ENCODE data around the gene CTSH.

CTSH gene

DNA sequence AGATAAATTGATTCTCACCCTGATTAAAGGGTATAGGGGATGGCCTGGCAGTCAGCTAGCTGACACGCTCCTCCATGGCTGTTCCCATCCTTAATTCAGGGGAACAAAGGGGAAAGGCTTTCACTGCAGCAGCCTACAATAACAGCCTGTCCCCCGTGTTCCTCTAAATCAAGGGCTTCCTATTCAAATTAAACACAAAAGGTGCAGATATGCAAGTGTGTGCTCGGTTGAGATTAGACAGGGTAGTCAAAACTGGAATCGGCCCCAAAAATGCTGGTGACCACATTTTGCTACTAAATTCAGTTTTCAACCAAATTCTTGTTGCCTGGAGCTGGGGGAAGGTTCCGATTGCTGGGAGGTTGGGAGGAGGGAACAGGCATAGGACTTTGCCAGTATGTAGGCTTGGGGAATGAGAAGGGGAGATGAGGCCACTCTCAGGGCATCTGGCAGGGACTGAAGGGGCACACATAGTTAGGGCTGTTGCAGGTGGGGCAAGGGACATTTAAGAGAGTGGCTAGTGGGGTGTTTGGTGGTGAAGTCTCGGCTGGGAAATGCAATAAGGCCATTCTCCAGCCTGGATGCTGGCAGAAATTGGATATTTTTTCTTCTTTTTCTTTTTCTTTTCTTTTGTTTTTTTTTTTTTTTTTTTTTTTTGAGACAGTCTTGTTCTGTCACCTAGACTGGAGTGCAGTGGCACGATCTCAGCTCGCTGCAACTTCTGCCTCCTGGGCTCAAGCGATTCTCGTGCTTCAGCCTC is 32.9 kb upstream of the CTSH start:
- DNase-seq (ENCODE audit: low spot score) = peak; percentile 61

DNA sequence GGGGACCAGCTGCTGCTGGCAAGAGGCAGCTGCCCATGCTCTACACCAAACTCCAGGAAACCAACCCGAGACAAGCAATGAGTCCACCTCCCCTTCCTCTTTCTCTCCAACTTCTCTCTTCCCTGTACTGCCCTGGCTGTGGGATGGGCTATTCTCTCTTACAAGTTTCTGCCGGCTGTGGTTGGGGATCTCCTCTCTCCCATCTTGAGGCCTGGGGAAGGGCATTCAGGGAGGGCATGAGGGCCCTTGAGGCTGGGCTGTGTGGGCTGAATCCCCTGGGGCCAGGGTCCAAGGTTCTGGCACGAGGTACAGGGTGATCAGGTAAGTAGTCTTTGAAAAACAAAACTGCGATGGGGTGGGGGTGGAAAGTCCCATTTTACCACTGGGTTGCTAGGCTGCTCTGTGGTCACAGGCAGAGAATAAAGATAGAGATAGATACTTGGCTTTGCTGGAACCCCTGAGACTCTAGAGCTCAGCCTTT is 32.3 kb upstream of the CTSH start:
- peak; percentile 63 for DNase-seq (ENCODE audit: low spot score)

DNA sequence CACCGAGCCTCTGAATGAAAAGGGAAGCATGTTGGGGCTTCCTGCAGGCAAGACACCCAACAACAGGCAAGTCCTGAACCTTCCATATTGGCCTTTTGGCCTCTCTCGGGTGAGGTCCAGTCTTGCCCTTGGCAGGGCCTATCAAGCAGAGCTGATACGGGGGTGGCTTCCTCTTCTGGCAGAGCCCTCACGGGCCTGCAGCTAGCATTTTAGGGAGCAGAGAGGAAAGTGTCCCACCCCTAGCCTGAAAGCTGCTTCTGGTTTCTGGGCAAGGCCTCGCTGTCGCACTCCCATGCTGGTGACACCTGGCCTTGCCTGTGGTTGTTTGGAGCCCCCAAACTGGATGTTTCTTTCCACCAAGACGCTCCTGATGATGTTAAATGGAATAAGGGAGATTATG is 31.8 kb upstream of the CTSH start:
- DNase-seq (ENCODE audit: low spot score) = peak; percentile 38

DNA sequence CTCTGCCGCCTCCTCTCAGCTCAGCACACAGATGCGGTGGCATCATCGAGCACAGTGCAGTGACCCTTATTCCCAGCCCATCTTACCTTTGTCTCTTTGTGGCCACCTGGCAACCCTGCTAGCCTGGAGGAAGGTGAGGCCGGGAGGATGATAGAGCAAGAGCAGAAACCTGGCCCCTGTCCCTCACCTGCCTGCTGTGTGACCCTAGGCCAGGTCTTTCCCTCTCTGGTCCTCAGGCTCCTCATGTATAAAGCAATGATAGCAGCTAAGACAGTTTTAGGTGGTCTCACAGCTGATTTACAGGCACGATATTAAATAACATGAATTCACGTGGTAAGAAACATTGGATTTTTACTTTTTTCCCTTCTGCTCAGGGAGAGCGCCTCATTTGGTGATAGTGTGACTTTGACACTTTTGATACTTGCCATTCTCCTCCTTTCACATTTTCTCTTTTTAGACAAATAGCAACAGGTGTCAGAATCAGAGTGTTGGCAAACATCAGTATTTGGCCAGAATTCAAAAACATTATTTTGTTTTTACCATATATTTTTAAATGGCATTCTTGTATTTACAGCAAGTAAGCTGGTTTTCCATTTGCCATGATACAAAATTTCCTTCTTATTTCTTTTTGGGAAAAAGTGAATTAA is 29.5 kb upstream of the CTSH start:
- no peak for DNase-seq (ENCODE audit: low spot score)

DNA sequence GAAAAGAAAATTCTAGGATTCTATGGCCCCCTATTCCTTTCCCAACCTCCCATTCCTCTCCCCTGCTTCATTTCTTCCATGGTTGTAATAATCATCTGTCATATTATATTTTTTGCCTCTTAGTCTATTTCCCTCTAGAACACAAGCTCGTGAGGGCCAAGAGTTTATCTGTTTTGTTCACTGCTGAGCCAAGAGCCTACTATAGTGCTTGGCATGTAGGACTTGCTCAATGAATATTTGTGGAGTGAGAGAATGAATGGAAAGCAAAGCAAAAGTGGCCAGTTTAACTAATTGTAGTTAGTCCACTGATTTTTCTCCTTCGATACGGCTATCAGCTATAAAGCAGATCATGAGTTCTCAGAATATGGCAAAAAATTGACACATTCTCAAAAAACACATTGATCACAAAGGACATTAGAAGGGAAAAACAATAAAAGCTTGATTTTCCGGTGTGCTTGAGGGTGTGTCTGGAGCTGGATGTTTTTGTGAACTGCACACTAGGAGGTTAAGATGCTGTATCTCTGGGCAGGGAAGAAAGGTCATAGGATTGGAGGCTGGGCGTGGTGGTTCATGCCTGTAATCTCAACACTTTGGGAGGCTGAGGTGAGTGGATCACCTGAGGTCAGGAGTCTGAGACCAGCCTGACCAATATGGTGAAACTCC is 25.0 kb upstream of the CTSH start:
- DNase-seq (ENCODE audit: low spot score) = no peak

DNA sequence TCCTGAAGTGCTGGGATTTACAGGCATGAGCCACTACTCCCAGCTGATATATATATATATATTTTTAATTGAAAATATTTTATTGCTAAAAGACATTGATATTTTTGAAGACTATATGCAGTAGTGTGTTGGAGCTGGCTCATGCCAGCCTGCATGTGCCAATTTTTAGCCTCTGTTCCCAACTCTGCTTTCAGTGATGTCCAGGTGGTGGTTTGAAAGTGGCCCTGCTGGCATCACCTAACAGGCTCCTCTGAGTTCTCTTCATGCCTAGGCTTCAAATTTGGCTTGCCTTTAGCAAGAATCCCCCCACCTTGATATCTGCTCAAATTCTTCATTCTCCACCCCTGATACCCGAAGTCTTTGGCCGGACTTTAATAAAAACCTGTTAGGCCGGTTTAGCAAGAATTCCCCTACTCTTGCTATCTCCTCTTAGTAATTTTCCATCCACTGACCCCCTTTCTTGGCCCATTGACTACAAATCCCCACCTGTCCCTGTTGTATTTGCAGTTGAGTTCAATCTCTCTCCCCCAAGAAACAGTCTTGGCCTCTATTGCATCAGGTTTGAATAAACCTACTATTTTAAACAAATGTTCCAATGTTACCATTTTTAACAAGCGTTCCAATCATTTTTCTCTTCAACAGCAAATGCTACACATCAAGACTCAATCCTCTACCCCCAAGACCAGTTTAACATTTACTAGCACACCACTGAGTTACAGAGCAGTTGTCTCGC is 23.9 kb upstream of the CTSH start:
- no peak for DNase-seq (ENCODE audit: low spot score)

DNA sequence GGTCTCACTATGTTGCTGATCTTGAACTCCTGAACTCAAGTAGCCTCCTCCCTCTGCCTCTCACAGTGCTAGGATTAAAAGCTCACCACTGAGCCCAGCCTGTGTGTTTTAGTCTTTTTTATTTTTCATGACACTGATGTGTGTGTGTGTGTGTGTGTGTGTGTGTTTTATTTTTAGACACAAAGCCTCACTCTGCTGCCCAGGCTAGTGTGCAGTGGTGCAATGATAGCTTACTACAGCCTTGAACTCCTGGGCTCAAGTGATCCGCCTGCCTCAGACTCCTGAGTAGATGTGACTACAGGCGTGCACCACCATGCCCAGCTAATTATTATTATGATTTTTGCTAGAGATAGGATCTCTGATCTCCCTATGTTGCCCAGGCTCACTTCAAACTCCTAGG is 23.3 kb upstream of the CTSH start:
- no peak for DNase-seq (ENCODE audit: low spot score)

DNA sequence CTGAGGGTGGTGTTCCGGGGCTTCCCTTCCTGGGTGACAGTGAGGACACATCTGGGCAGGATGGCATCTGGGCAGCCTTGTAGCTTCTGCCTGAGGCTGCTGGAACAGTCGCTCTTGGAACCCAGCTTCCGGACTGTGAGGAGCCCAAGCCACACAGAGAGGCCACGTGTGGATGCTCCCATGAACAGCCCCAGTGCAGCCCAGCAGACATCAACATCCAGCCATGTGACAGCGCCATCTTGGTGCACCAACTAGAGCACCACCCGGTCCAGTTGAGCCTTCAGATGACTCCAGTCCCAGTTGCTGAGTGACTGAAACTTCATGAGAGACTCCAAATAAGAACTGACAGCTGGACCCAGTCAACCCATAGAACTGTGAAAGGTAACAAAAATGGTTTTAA is 15.5 kb upstream of the CTSH start:
- no peak for DNase-seq (ENCODE audit: low spot score)

DNA sequence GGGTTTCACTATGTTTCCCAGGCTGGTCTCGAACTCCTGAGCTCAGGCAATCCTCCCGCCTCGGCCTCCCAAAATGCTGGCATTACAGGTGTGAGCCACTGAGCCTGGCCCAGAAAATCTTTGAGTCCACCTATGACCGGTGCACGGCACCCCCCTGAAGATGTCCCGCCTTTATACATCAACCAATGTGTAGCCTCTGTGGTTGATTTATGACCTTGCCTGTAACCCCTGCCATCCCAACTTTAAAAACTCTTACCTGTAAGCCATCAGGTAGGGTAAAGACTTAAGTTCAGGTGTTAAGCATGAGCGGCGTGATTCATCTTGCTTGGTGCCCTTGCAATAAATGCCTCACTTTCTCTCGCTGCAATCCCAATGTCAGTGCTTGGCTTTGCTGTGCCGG is 14.5 kb upstream of the CTSH start:
- DNase-seq (ENCODE audit: low spot score) = no peak

DNA sequence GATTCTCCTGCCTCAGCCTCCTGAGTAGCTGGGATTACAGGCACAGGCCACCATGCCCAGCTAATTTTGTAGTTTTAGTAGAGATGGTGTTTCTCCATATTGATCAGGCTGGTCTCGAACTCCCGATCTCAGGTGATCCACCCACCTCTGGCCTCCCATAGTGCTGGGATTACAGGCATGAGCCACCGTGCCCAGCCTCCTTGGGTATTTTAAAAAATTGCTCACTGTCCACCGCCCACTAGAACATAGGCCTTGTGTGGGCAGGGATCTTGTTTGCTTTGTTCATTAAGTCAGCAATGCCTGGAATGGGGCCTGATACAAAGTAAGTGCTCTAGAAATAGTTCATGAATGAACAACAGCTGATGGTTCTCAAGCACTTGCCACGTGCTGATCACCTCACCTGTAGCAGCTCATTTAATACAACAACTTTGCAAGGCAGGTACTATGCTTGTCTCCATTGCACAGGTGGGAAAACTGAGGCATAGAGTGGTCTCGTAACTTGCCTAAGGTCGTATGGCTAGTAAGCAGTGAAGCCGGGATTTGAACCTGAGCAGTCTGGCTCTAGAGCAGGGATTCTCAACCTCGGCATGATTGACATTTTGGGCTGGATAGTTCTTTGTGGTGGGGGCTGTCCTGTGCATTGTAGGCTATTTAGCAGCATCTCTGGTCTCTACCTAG is 12.7 kb upstream of the CTSH start:
- no peak for DNase-seq (ENCODE audit: low spot score)

DNA sequence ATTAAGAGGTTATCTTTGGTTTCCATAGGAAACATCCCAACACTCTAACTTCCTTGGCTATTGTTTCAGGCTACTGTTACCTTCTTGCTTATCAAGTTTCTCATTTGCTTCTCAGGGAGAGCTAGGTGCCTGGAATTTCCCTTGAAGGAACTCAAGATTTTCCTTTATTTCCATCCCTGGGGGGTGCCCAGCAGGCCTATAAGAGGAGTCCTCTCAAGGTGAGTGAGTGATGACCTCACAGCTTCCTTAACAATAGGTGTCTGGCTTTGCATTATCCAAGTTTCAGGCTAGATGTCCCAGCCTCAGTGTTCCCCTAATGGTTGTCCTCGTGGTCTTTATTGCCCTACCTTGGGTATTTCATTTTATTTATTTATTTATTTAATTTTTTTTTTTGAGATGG is 12.1 kb upstream of the CTSH start:
- no peak for DNase-seq (ENCODE audit: low spot score)

DNA sequence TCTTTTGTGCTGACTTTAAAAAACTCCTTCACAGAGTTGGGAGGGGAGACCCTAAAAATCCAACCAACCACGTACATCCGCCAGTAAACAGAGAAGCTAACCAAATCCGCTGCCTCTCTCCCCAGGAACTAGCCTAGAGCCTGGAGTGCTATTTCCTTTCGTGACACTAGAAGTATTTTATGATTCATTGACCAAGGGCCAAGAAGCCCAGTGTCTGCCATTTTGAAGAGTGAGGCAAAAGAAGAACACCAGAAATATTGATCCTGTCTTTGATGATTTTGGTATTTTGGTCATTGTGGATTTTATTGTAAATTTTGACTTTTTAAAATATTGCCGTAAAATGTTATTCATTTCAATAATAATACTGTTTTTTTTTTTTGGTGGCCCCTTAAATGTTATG is 10.5 kb upstream of the CTSH start:
- no peak for DNase-seq (ENCODE audit: low spot score)

DNA sequence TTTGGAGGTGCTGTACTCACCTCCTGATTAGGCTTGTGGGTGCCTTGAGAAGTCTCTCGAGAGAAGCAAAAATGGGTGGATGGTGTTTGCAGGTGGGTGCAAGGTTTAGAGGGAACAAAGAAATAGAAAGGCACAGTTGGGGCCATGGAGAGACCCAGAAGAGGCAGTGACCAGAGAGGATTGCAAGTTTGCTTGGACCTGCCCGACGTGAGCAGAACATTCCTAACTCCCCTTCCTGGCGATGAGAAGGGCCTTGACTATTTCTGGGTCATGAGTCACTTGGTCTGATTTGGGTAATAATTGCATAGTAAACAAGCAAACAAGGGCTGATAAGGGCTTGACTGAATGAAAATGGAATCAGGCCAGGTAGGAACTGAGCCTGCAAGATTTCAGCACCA is 7.0 kb upstream of the CTSH start:
- no peak for DNase-seq (ENCODE audit: low spot score)

DNA sequence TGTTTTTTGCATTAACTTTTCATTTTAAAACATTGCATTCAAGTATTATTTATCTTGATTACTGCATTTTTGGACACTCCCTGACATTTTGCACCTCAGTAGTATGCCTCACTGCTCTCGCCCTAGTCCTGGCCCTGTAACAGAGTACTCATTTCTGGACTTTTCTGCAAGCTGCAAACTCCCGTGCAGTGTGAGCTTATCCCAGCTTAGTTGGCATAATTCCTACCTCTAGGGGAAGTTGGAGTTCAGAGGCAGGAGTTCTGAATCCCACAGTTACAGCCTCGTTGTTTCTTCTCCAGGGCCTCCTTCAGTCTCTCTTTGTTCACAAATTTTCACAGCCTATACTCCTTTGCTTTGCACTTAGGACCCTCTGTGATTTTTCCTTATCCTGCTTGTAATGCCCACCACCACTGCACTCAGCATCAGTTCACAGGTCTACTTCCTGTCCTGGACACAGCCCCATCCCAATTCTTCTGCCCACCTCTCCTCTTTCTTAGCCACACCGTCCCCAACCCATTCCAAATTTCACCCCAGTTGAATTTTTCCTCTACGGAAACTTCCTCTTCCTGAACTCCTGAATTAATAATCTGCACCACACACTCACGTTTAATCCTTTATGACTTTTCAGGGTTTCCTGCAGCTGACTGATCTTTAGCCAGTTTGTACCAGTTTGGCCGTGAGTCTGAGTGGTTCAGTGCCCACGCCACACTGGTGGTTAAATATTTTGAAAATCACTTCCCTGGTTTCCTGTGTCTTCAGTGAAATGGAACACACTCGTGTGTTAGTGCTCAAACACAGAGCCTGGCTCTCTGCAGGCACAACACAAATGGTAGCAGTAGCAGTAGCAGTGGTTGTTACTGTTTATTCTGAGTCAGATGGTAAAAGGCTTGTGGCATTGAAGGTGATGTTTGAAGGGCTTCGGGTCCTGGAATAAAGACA is 6.3 kb upstream of the CTSH start:
- DNase-seq (ENCODE audit: low spot score) = peak; percentile 46

DNA sequence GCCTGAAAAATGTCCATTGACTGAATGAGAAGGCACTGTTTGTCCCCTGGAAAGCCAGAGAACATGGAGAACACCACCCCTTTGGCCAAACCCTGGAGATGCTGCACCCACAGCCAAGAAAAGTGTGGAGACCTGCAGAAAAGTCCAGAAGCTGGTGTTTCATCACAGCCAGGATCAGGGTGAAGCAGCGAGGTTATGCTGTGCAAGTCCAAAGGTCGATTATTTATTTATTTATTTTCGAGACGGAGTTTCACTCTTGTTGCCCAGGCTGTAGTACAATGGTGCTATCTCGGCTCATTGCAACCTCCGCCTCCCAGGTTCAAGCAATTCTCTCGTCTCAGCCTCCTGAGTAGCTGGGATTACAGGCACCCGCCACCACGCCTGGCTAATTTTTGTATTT is 5.5 kb upstream of the CTSH start:
- no peak for DNase-seq (ENCODE audit: low spot score)

DNA sequence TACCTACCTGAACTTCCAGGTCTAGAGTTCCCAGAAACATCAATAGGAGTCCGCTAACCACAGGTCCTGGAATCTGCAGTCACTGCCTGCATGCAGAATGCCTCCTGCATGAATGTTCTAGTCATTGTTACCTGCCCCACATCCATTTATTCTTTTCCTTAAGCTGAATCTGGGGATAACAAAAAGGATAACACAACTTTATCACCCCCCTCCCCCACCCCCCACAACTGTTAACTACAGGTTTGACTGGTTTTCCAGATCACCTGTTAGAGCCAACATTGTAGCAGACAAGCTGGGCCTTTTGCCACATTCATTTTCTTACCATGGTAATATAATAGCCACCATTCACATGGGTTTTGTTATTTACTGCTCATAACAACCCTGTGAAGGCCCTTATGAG is 4.6 kb upstream of the CTSH start:
- no peak for DNase-seq (ENCODE audit: low spot score)

DNA sequence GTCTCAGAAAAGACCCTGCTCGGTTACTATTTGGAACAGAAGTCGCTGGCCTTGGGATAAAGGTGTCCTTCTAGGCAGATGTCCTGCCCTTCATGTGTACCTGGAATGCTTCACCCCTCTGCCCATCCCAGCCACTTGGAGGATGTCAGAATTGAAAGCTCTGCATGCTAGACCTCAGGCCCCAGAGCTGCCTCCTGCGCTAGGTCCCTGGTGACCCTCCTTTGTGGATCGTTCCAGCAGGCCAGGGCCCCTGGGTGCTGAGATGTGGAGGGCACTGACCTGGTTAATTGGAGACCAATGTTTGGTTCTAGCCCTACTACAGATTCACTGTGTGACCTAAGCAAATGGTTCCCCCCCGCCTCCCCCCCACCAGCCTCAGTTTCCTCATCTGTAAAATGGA is 2.7 kb upstream of the CTSH start:
- DNase-seq (ENCODE audit: low spot score) = no peak

DNA sequence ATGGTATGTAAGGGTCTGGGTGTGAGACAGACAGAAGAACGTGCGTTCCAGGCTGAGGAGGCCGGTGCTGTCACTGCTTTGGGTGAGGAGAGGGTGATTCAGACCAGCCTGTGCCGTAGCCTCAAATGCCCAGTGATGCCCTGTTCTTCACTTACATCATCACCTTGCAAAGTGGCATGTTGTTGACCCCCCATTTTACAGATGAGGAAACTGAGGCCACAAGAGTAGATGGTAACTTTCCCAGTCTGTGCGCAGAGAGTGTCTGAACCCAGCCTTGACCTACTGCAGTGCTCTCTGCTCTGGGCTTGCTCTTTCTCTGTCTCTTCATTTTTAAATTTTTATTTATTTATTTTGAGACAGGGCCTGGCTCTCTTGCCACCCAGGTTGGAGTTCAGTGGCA is 1.6 kb upstream of the CTSH start:
- DNase-seq (ENCODE audit: low spot score) = no peak

DNA sequence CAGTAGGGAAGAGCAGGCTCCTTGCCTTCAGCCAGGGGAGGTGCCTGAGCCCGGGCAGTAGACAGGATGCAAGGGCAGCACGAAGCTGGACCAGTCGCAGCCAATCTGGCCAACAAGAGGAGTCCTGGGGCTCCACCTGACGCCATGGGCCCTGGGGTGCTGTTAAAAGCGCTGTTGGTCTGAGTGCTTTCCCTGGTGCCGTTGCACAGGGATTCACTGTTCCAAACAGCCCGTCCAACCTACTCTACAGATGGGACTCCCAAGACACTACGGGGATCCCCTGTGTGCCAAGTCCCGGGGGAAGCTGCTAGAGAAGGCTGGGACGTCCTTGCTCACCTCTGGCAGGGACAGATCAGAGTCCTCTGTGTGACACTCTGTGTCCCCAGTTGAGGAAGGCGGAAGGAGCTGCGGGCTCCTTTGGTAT is 632 bp downstream of the CTSH start:
- no peak for DNase-seq (ENCODE audit: low spot score)

DNA sequence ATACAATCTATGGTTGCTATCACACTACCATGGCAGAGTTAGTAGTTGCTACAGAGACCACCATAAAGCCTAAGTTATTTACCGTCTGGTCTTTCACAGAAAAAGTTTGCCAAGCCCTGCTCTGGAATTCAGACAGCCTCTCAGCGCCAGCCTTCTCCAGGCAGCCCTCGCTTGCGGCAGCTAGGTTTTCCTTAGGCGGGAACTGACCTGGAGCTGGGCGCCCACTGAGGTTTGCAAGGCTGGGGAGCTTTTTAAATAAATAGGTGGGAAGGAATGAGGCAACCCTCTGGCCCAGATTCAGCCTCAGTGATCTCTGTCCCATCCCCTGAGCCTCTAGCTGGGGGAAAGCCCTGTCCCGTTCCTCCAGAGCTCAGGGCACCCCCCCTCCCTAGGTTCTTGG is 1.2 kb downstream of the CTSH start:
- peak; percentile 42 for DNase-seq (ENCODE audit: low spot score)

DNA sequence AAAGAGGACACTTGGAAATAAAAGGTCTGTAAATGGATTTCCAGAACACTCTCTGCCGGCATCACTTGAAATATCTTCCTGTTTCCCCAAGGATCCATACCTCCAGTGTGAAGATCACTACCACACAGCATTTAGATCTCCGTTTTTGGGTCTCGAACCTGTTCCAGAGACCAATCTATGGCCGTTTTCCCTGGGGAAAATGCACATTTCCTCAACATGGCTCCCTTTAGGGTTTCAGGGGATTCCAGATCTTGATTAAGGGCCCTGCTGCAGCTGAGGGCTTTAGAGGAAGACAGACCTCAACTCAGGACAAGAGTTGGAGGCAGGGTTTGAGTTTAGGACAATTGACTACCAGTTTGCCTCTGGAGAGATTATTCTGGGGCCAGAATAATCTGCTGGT is 2.1 kb downstream of the CTSH start:
- DNase-seq (ENCODE audit: low spot score) = no peak
